SK-N-SH (cell line): ENCODE results near the gene MIGA1. TPM values are rescaled to one million over a fixed set of nuclear protein-coding genes. Genes with fewer than 3 reads are reported as not detected.

Source experiments
- CTCF ChIA-PET: fragments of 300-600, 350-600 bp; formaldehyde crosslinking; extraction: SDS; loops from one replicate; lab custom pipeline; 2021; lab: Yijun Ruan, JAX
- POLR2A ChIA-PET: fragments of 350-600 bp; sonication (Branson Sonifier 250); formaldehyde crosslinking; extraction: SDS; loops from one replicate; lab custom pipeline; 2020; ENCODE audit warnings: antibody characterized with exemption, inconsistent platforms; lab: Yijun Ruan, JAX
- DNase-seq: peaks from one replicate; pipeline ENCODE4 v3.0.0; 2012
- H2AFZ ChIP-seq: fragments of 200-600 bp; sonication (generic); 2 replicates; pipeline ENCODE4 v1.8.1; 2016; ENCODE audit warnings: antibody characterized with exemption, mild to moderate bottlenecking, low read depth
- H3F3A ChIP-seq: fragments of 200-600 bp; sonication (generic); replicated peaks from 2 replicates; pipeline ENCODE3; 2016; ENCODE audit warnings: antibody characterized with exemption, mild to moderate bottlenecking; ENCODE audit not compliant: insufficient read depth
- H3K27ac ChIP-seq, 2 experiments: fragments of 200-500 bp in 1 of 2; fragments of 200-600 bp in 1 of 2; sonication (Bioruptor generic) in 1 of 2; sonication (generic), shearing (Covaris generic) in 1 of 2; 2 replicates each; pipeline versions ENCODE4 v1.5.1 to v1.6.1; 2014 to 2016; ENCODE audit warnings: low read depth in 2 of 2, inconsistent platforms in 1 of 2, low read length in 1 of 2, mild to moderate bottlenecking in 1 of 2, mixed read lengths in 1 of 2
- H3K27me3 ChIP-seq: fragments of 200-600 bp; sonication (generic), shearing (Covaris generic); 2 replicates; pipeline ENCODE4 v1.6.1; 2016; ENCODE audit warnings: mixed run types; ENCODE audit not compliant: insufficient read depth
- H3K36me3 ChIP-seq, 2 experiments: fragments of 200-500 bp in 1 of 2; fragments of 200-600 bp in 1 of 2; sonication (Bioruptor generic) in 1 of 2; sonication (generic) in 1 of 2; replicated peaks in 1 of 2; 2 replicates each; pipeline versions ENCODE3 to v1.5.1; 2014 to 2016; ENCODE audit warnings: low read length in 1 of 2, mild to moderate bottlenecking in 1 of 2; ENCODE audit not compliant: insufficient read depth in 2 of 2, control insufficient read depth in 1 of 2
- H3K4me1 ChIP-seq, 2 experiments: fragments of 200-500 bp in 1 of 2; fragments of 200-600 bp in 1 of 2; sonication (Bioruptor generic) in 1 of 2; sonication (generic), shearing (Covaris generic) in 1 of 2; 2 replicates each; pipeline versions ENCODE4 v1.5.1 to v1.6.1; 2014 to 2016; ENCODE audit warnings: low read depth in 1 of 2, low read length in 1 of 2, mixed run types in 1 of 2; ENCODE audit not compliant: insufficient read depth in 2 of 2, control insufficient read depth in 1 of 2
- H3K4me2 ChIP-seq: fragments of 200-600 bp; sonication (generic), shearing (Covaris generic); 2 replicates; pipeline ENCODE4 v1.6.1; 2017; ENCODE audit warnings: mixed run types
- H3K4me3 ChIP-seq, 2 experiments: fragments of 200-500 bp in 1 of 2; fragments of 200-600 bp in 1 of 2; sonication (Bioruptor generic) in 1 of 2; sonication (generic), shearing (Covaris generic) in 1 of 2; 2 replicates each; pipeline versions ENCODE4 v1.5.1 to v1.8.1; 2014 to 2016; ENCODE audit warnings: low read depth in 2 of 2, inconsistent platforms in 1 of 2, low read length in 1 of 2, mild to moderate bottlenecking in 1 of 2, mixed read lengths in 1 of 2, moderate library complexity in 1 of 2
- H3K79me2 ChIP-seq: fragments of 200-600 bp; sonication (generic); 2 replicates; pipeline ENCODE4 v1.8.1; 2017; ENCODE audit warnings: mild to moderate bottlenecking; ENCODE audit not compliant: insufficient read depth
- H3K9ac ChIP-seq: fragments of 200-600 bp; sonication (generic); 2 replicates; pipeline ENCODE4 v1.6.1; 2017; ENCODE audit warnings: mixed run types
- H3K9me2 ChIP-seq: fragments of 200-600 bp; sonication (generic); 2 replicates; pipeline ENCODE4 v1.6.1; 2017; ENCODE audit warnings: mixed run types
- H3K9me3 ChIP-seq: fragments of 200-600 bp; sonication (generic); 2 replicates; pipeline ENCODE4 v1.6.1; 2017; ENCODE audit warnings: mixed run types, mild to moderate bottlenecking, moderate library complexity
- H4K20me1 ChIP-seq: fragments of 200-600 bp; sonication (generic); 2 replicates; pipeline ENCODE4 v1.6.1; 2017; ENCODE audit warnings: mild to moderate bottlenecking, mixed run types; ENCODE audit not compliant: insufficient read depth
- CHD2 ChIP-seq: fragments of 150-350 bp; IDR thresholded peaks from 2 replicates; pipeline ENCODE4 v1.6.1; 2018; ENCODE audit warnings: low read length; ENCODE audit not compliant: partially characterized antibody
- EP300 ChIP-seq, 2 experiments: IDR thresholded peaks; 2 replicates each; pipeline versions ENCODE4 v1.4.0 to v1.6.1; 2012; ENCODE audit warnings: borderline replicate concordance in 1 of 2, low read depth in 1 of 2, low read length in 1 of 2
- EZH2phosphoT487 ChIP-seq: fragments of 200-600 bp; sonication (generic); IDR thresholded peaks from 2 replicates; pipeline ENCODE4 v1.6.1; 2017; ENCODE audit warnings: low read depth, mixed run types, mild to moderate bottlenecking, antibody characterized with exemption, moderate library complexity, borderline replicate concordance
- FOXJ3 ChIP-seq: sonication (generic); formaldehyde crosslinking; IDR thresholded peaks from 2 replicates; pipeline ENCODE4 v1.5.1; 2020; ENCODE audit warnings: mild to moderate bottlenecking, missing genetic modification reagents
- GABPA ChIP-seq: IDR thresholded peaks from 2 replicates; pipeline ENCODE4 v1.4.0; 2012; ENCODE audit warnings: low read depth, mild to moderate bottlenecking
- GATA2 ChIP-seq: sonication (generic); formaldehyde crosslinking; IDR thresholded peaks from 2 replicates; pipeline ENCODE4 v1.5.0; 2020; ENCODE audit warnings: mild to moderate bottlenecking, missing genetic modification reagents
- JUND ChIP-seq: IDR thresholded peaks from 2 replicates; pipeline ENCODE4 v1.4.0; 2012
- MAX ChIP-seq: IDR thresholded peaks from 2 replicates; pipeline ENCODE4 v1.4.0; 2012; ENCODE audit warnings: low read depth
- MXI1 ChIP-seq: IDR thresholded peaks from 2 replicates; pipeline ENCODE4 v1.6.1; 2012; ENCODE audit warnings: mild to moderate bottlenecking, low read depth, low read length, improper control_type of control experiment
- NRF1 ChIP-seq: IDR thresholded peaks from 2 replicates; pipeline ENCODE4 v1.6.1; 2012; ENCODE audit warnings: low read depth, mild to moderate bottlenecking, low read length
- RCOR1 ChIP-seq: fragments of 150-350 bp; IDR thresholded peaks from 2 replicates; pipeline ENCODE4 v1.6.1; 2017; ENCODE audit warnings: antibody characterized with exemption, low read length
- REST ChIP-seq: IDR thresholded peaks from 2 replicates; pipeline ENCODE4 v1.6.1; 2012; ENCODE audit warnings: mild to moderate bottlenecking, low read depth, low read length, moderate library complexity
- RXRA ChIP-seq: IDR thresholded peaks from 2 replicates; pipeline ENCODE4 v1.4.0; 2012; ENCODE audit warnings: low read depth, mild to moderate bottlenecking, borderline replicate concordance
- SMC3 ChIP-seq: IDR thresholded peaks from 2 replicates; pipeline ENCODE4 v1.6.1; 2012; ENCODE audit warnings: low read depth, low read length, improper control_type of control experiment
- TCF12 ChIP-seq: IDR thresholded peaks from 2 replicates; pipeline ENCODE4 v1.4.0; 2012
- TEAD4 ChIP-seq: IDR thresholded peaks from 2 replicates; pipeline ENCODE4 v1.4.0; 2012; ENCODE audit warnings: mild to moderate bottlenecking, borderline replicate concordance; ENCODE audit not compliant: insufficient read depth
- ZBTB33 ChIP-seq: IDR thresholded peaks from 2 replicates; pipeline ENCODE4 v1.4.0; 2012; ENCODE audit warnings: low read depth, borderline replicate concordance
- WGBS: methylation state at CpG from one replicate; pipeline ENCODE4 v1.1.6; 2017; ENCODE audit warnings: low lambda C conversion rate; 5-methylcytosine and 5-hydroxymethylcytosine counted together
- polyA plus RNA-seq, 3 experiments: library from polyadenylated mRNA; depleted of rRNA; stranded (reverse); fragments of >200 nt; gene quantifications; 2 replicates each; pipeline ENCODE4 v1.2.3, GENCODE V29; 2012
- TF ChIP-seq, protein P1 (sequence below): fragments of 200-600 bp; sonication (generic); IDR thresholded peaks from 2 replicates; pipeline ENCODE4 v1.6.1; 2017; ENCODE audit warnings: antibody characterized with exemption, mild to moderate bottlenecking, moderate library complexity
- TF ChIP-seq, protein P2 (sequence below): IDR thresholded peaks from 2 replicates; pipeline ENCODE4 v1.4.0; 2012; ENCODE audit warnings: low read depth, borderline replicate concordance

Gene MIGA1
- polyA plus RNA-seq, 1 of the 3 experiments (the other 2 are of a cell fraction) = 2.5 TPM

- TF ChIP-seq MAX = peak; percentile 68
- no peak for TF ChIP-seq ZBTB33
- peak; percentile 94 for TF ChIP-seq CHD2
- TF ChIP-seq EZH2phosphoT487 = no peak
- peak; percentile 90 for TF ChIP-seq GABPA
- no peak for TF ChIP-seq GATA2 (CRISPR knock-in tag)
- 0 out of 2 replicates have a peak, but pooled peaks have one; percentile 7 for TF ChIP-seq TCF12
- no peak for TF ChIP-seq NRF1
- TF ChIP-seq TEAD4 = no peak
- no peak for TF ChIP-seq FOXJ3 (CRISPR knock-in tag)
- 0 out of 2 replicates have a peak, but pooled peaks have one; percentile 17 for TF ChIP-seq RCOR1
- no peak for TF ChIP-seq RXRA
- no peak for TF ChIP-seq EP300 (IDR thresholded peaks at IDR 0.05; ENCODE audit: borderline replicate concordance in 1 of 2, low read depth in 1 of 2, low read length in 1 of 2)
- peak; percentile 76; the same call in 1 of the 2 replicates for TF ChIP-seq MXI1
Observed at GRCh38 chr1:77779529-77780281, at the start of gene MIGA1 (continued).

- WGBS = 100% methylated on average over 1 of the region's 1 CpG
- Histone ChIP-seq H3K4me1 (no peaks in the 10 kb centered on the region), H3K9me3 (no peaks in the 10 kb centered on the region), H3K9ac (no peak overlapping the region), H3K36me3 (peaks cover 41 to 70% of the 10 kb centered on the region in 2 experiments), H3K4me2 (no peak overlapping the region), H3K4me3 (no peak overlapping the region), H4K20me1 (no peaks in the 10 kb centered on the region), H3K9me2 (no peaks in the 10 kb centered on the region), H2AFZ (no peak overlapping the region), H3K27me3 (no peaks in the 10 kb centered on the region), H3K79me2 (peaks cover 6% of the 10 kb centered on the region; the same call in 1 of the 2 replicates), H3K27ac (no peak overlapping the region), H3F3A (peaks cover 7% of the 10 kb centered on the region)
- DNase-seq = no peak
- POLR2A ChIA-PET = interaction anchor here (1.0 kb wide), 1 partner anchor 15 kb away, joined by 6 read pairs; no protein-coding TSS in a partner anchor
- CTCF ChIA-PET = no interaction called here
- TF ChIP-seq REST (no peak), RCOR1 (no peak), RXRA (no peak), SMC3 (no peak), ZBTB33 (no peak), JUND (no peak), NRF1 (no peak), FOXJ3 (CRISPR knock-in tag) (no peak), GATA2 (CRISPR knock-in tag) (no peak)
- TF ChIP-seq, protein P1, sequence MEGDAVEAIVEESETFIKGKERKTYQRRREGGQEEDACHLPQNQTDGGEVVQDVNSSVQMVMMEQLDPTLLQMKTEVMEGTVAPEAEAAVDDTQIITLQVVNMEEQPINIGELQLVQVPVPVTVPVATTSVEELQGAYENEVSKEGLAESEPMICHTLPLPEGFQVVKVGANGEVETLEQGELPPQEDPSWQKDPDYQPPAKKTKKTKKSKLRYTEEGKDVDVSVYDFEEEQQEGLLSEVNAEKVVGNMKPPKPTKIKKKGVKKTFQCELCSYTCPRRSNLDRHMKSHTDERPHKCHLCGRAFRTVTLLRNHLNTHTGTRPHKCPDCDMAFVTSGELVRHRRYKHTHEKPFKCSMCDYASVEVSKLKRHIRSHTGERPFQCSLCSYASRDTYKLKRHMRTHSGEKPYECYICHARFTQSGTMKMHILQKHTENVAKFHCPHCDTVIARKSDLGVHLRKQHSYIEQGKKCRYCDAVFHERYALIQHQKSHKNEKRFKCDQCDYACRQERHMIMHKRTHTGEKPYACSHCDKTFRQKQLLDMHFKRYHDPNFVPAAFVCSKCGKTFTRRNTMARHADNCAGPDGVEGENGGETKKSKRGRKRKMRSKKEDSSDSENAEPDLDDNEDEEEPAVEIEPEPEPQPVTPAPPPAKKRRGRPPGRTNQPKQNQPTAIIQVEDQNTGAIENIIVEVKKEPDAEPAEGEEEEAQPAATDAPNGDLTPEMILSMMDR = no peak
- TF ChIP-seq, protein P2, sequence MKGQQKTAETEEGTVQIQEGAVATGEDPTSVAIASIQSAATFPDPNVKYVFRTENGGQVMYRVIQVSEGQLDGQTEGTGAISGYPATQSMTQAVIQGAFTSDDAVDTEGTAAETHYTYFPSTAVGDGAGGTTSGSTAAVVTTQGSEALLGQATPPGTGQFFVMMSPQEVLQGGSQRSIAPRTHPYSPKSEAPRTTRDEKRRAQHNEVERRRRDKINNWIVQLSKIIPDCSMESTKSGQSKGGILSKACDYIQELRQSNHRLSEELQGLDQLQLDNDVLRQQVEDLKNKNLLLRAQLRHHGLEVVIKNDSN = no peak
Observed at GRCh38 chr1:77732090-77732489, 47.4 kb upstream of the MIGA1 start.
